Keratinocyte (primary cell): Measurements from ENCODE around the gene PCDHGB4.

Experiments used
- EZH2 ChIP-seq: IDR thresholded peaks from one replicate; pipeline ENCODE4 v1.6.1; 2012; ENCODE audit warnings: inconsistent platforms, mild to moderate bottlenecking, low read length, moderate library complexity
- TF ChIP-seq, protein P1 (sequence below), 3 experiments: IDR thresholded peaks in 1 of 3; conservative IDR thresholded peaks in 1 of 3; optimal IDR thresholded peaks in 1 of 3; 2 replicates in 2 of 3; 3 replicates in 1 of 3; pipeline versions ENCODE3 to v1.5.1; 2011; ENCODE audit warnings: low read length in 3 of 3, mild to moderate bottlenecking in 3 of 3, moderate library complexity in 2 of 3, control low read depth in 1 of 3, inconsistent platforms in 1 of 3; ENCODE audit not compliant: insufficient read depth in 2 of 3; ENCODE audit errors: extremely low read depth in 1 of 3

- TF ChIP-seq, protein P1, sequence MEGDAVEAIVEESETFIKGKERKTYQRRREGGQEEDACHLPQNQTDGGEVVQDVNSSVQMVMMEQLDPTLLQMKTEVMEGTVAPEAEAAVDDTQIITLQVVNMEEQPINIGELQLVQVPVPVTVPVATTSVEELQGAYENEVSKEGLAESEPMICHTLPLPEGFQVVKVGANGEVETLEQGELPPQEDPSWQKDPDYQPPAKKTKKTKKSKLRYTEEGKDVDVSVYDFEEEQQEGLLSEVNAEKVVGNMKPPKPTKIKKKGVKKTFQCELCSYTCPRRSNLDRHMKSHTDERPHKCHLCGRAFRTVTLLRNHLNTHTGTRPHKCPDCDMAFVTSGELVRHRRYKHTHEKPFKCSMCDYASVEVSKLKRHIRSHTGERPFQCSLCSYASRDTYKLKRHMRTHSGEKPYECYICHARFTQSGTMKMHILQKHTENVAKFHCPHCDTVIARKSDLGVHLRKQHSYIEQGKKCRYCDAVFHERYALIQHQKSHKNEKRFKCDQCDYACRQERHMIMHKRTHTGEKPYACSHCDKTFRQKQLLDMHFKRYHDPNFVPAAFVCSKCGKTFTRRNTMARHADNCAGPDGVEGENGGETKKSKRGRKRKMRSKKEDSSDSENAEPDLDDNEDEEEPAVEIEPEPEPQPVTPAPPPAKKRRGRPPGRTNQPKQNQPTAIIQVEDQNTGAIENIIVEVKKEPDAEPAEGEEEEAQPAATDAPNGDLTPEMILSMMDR (optimal IDR thresholded peaks at IDR 0.05 in 1 of 3, IDR thresholded peaks at IDR 0.05 in 1 of 3, conservative IDR thresholded peaks at IDR 0.05 in 1 of 3; ENCODE audit: extremely low read depth in 1 of 3, insufficient read depth in 2 of 3, low read length in 3 of 3), result peak; percentile 58 to 72 (median 67)
- no peak for TF ChIP-seq EZH2
Observed at GRCh38 chr5:141412854-141413539, 25.5 kb downstream of the PCDHGB4 start, which contains the start of gene PCDHGA10.
